22Rv1 (cell line): ENCODE results near the gene RNU1-2.
"Not testable (repeated sequence)": the region's sequence is repeated elsewhere in the genome, so short reads cannot be mapped to it uniquely, and the experiment has no call there.

Experiments used
- ZFX ChIP-seq: fragments of 450-650 bp; IDR thresholded peaks from 2 replicates; pipeline ENCODE4 v1.6.1; 2017; ENCODE audit warnings: antibody characterized with exemption, borderline replicate concordance
- TF ChIP-seq, protein P1 (sequence below): fragments of 450-650 bp; IDR thresholded peaks from 2 replicates; pipeline ENCODE4 v1.5.1; 2017; ENCODE audit warnings: mild to moderate bottlenecking

- TF ChIP-seq, protein P1, sequence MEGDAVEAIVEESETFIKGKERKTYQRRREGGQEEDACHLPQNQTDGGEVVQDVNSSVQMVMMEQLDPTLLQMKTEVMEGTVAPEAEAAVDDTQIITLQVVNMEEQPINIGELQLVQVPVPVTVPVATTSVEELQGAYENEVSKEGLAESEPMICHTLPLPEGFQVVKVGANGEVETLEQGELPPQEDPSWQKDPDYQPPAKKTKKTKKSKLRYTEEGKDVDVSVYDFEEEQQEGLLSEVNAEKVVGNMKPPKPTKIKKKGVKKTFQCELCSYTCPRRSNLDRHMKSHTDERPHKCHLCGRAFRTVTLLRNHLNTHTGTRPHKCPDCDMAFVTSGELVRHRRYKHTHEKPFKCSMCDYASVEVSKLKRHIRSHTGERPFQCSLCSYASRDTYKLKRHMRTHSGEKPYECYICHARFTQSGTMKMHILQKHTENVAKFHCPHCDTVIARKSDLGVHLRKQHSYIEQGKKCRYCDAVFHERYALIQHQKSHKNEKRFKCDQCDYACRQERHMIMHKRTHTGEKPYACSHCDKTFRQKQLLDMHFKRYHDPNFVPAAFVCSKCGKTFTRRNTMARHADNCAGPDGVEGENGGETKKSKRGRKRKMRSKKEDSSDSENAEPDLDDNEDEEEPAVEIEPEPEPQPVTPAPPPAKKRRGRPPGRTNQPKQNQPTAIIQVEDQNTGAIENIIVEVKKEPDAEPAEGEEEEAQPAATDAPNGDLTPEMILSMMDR, result not testable (repeated sequence)
- not testable (repeated sequence) for TF ChIP-seq ZFX
Observed at GRCh38 chr1:16860048-16860447, 35.7 kb upstream of the RNU1-2 start.
